H9 (cell line): ENCODE measurements around the gene RERE. TPM values are rescaled to one million over a fixed set of nuclear protein-coding genes. Genes with fewer than 3 reads are reported as not detected.

ENCODE experiments used
- DNase-seq: peaks from one replicate; pipeline ENCODE4 v3.0.0-alpha.2; 2017
- H2AFZ ChIP-seq: one replicate; pipeline ENCODE4 v1.6.1; 2013; ENCODE audit warnings: mild to moderate bottlenecking, low read length, control low read depth, moderate library complexity
- H2AK5ac ChIP-seq: 2 replicates; pipeline ENCODE4 v1.6.1; 2013; ENCODE audit warnings: low read length, control low read depth, mixed read lengths; ENCODE audit not compliant: insufficient read length
- H2BK120ac ChIP-seq: one replicate; pipeline ENCODE4 v1.6.1; 2013; ENCODE audit warnings: low read depth, mild to moderate bottlenecking, low read length, control low read depth, inconsistent platforms; ENCODE audit not compliant: poor library complexity, severe bottlenecking
- H2BK12ac ChIP-seq: 2 replicates; pipeline ENCODE4 v1.6.1; 2013; ENCODE audit warnings: low read length, control low read depth, mixed read lengths, low read depth; ENCODE audit not compliant: insufficient read length
- H2BK15ac ChIP-seq: 2 replicates; pipeline ENCODE4 v1.6.1; 2013; ENCODE audit warnings: low read depth, low read length, control low read depth
- H2BK20ac ChIP-seq: one replicate; pipeline ENCODE4 v1.6.1; 2013; ENCODE audit warnings: low read depth, mild to moderate bottlenecking, low read length, control low read depth, inconsistent platforms; ENCODE audit not compliant: poor library complexity, severe bottlenecking
- H2BK5ac ChIP-seq: 2 replicates; pipeline ENCODE4 v1.6.1; 2013; ENCODE audit warnings: low read length, control low read depth, mixed read lengths; ENCODE audit not compliant: insufficient read length
- H3K14ac ChIP-seq: 2 replicates; pipeline ENCODE4 v1.6.1; 2013; ENCODE audit warnings: low read length, control low read depth; ENCODE audit not compliant: insufficient read depth
- H3K18ac ChIP-seq: 2 replicates; pipeline ENCODE4 v1.6.1; 2013; ENCODE audit warnings: low read depth, mild to moderate bottlenecking, mixed read lengths, low read length, control low read depth; ENCODE audit not compliant: insufficient read length
- H3K23ac ChIP-seq: 2 replicates; pipeline ENCODE4 v1.6.1; 2013; ENCODE audit warnings: low read length, control low read depth, mixed read lengths, low read depth; ENCODE audit not compliant: insufficient read length
- H3K23me2 ChIP-seq: 2 replicates; pipeline ENCODE4 v1.6.1; 2013; ENCODE audit warnings: low read depth, mild to moderate bottlenecking, mixed read lengths, low read length, control low read depth; ENCODE audit not compliant: insufficient read length, poor library complexity, severe bottlenecking
- H3K27ac ChIP-seq: 2 replicates; pipeline ENCODE4 v1.5.1; 2013; ENCODE audit warnings: low read length, control low read depth, mixed read lengths, low read depth; ENCODE audit not compliant: insufficient read length
- H3K27me3 ChIP-seq: 2 replicates; pipeline ENCODE4 v1.6.1; 2013; ENCODE audit warnings: low read length, control low read depth, inconsistent platforms; ENCODE audit not compliant: insufficient read depth
- H3K4ac ChIP-seq: 2 replicates; pipeline ENCODE4 v1.6.1; 2013; ENCODE audit warnings: low read depth, mild to moderate bottlenecking, control low read depth, inconsistent platforms, low read length, moderate library complexity
- H3K4me1 ChIP-seq: 2 replicates; pipeline ENCODE4 v1.6.1; 2013; ENCODE audit warnings: low read length, control low read depth, inconsistent platforms; ENCODE audit not compliant: insufficient read depth
- H3K4me2 ChIP-seq: 2 replicates; pipeline ENCODE4 v1.6.1; 2013; ENCODE audit warnings: low read length, control low read depth, mixed read lengths; ENCODE audit not compliant: insufficient read length, insufficient read depth
- H3K56ac ChIP-seq: 2 replicates; pipeline ENCODE4 v1.6.1; 2013; ENCODE audit warnings: low read depth, mild to moderate bottlenecking, mixed read lengths, low read length, control low read depth; ENCODE audit not compliant: insufficient read length
- H3K79me1 ChIP-seq: 2 replicates; pipeline ENCODE4 v1.6.1; 2013; ENCODE audit warnings: low read depth, mild to moderate bottlenecking, moderate library complexity, low read length, control low read depth, inconsistent platforms; ENCODE audit not compliant: insufficient read depth, poor library complexity, severe bottlenecking
- H3K79me2 ChIP-seq: 2 replicates; pipeline ENCODE4 v1.6.1; 2013; ENCODE audit warnings: low read length, control low read depth, inconsistent platforms; ENCODE audit not compliant: insufficient read depth
- H3K9ac ChIP-seq: 2 replicates; pipeline ENCODE4 v1.6.1; 2013; ENCODE audit warnings: low read length, control low read depth, mixed read lengths; ENCODE audit not compliant: insufficient read length; ENCODE audit errors: extremely low read depth
- H3K9me3 ChIP-seq: one replicate; pipeline ENCODE4 v1.6.1; 2013; ENCODE audit warnings: low read depth, low read length, inconsistent platforms; ENCODE audit not compliant: control insufficient read depth
- H3T11ph ChIP-seq: one replicate; pipeline ENCODE4 v1.6.1; 2013; ENCODE audit warnings: mild to moderate bottlenecking, low read length, control low read depth, inconsistent platforms
- H4K20me1 ChIP-seq: one replicate; pipeline ENCODE4 v1.6.1; 2013; ENCODE audit not compliant: control insufficient read depth, insufficient read length, insufficient read depth
- H4K5ac ChIP-seq: 2 replicates; pipeline ENCODE4 v1.6.1; 2013; ENCODE audit warnings: low read depth, mild to moderate bottlenecking, mixed read lengths, low read length, control low read depth; ENCODE audit not compliant: insufficient read length
- H4K8ac ChIP-seq: replicated peaks from 2 replicates; pipeline ENCODE4 v1.6.1; 2013; ENCODE audit warnings: low read length, control low read depth, mixed read lengths, low read depth; ENCODE audit not compliant: insufficient read length
- H4K91ac ChIP-seq: 2 replicates; pipeline ENCODE4 v1.6.1; 2013; ENCODE audit warnings: low read depth, mild to moderate bottlenecking, moderate library complexity, mixed read lengths, low read length, control low read depth; ENCODE audit not compliant: insufficient read length
- H3K27ac Mint-ChIP-seq, 3 experiments: 2 replicates in 2 of 3; 3 replicates in 1 of 3; pipeline ENCODE4 v1.8.0; 2020 to 2021; ENCODE audit warnings: mixed read lengths in 3 of 3, mild to moderate bottlenecking in 1 of 3, moderate library complexity in 1 of 3
- H3K27me3 Mint-ChIP-seq: 2 replicates; pipeline ENCODE4 v1.8.0; 2021; ENCODE audit warnings: low read depth, mild to moderate bottlenecking, moderate library complexity, mixed read lengths
- H3K36me3 Mint-ChIP-seq, 3 experiments: 2 replicates in 2 of 3; 3 replicates in 1 of 3; pipeline ENCODE4 v1.8.0; 2020 to 2021; ENCODE audit warnings: low read depth in 3 of 3, mixed read lengths in 3 of 3; ENCODE audit not compliant: insufficient read depth in 1 of 3
- H3K4me1 Mint-ChIP-seq, 2 experiments: 2 replicates each; pipeline ENCODE4 v1.8.0; 2020; ENCODE audit warnings: mixed read lengths in 2 of 2
- H3K4me3 Mint-ChIP-seq, 2 experiments: 2 replicates in 1 of 2; 3 replicates in 1 of 2; pipeline ENCODE4 v1.8.0; 2020 to 2021; ENCODE audit warnings: mild to moderate bottlenecking in 2 of 2, mixed read lengths in 2 of 2, moderate library complexity in 1 of 2
- H3K9me3 Mint-ChIP-seq, 2 experiments: 2 replicates in 1 of 2; 3 replicates in 1 of 2; pipeline ENCODE4 v1.8.0; 2020; ENCODE audit warnings: mild to moderate bottlenecking in 2 of 2, mixed read lengths in 2 of 2, moderate library complexity in 1 of 2
- total RNA-seq: library from RNA; stranded (reverse); gene quantifications from 2 replicates; pipeline ENCODE4 v1.2.1, GENCODE V29; 2021
- TF ChIP-seq, protein P1 (sequence below): fragments of 200-600 bp; sonication (generic); conservative IDR thresholded peaks from 3 replicates; pipeline ENCODE4 v1.8.0; 2021; ENCODE audit warnings: antibody characterized with exemption, mild to moderate bottlenecking

Gene RERE
- total RNA-seq, 1 experiment from 2014 or later, result 103 TPM

DNA sequence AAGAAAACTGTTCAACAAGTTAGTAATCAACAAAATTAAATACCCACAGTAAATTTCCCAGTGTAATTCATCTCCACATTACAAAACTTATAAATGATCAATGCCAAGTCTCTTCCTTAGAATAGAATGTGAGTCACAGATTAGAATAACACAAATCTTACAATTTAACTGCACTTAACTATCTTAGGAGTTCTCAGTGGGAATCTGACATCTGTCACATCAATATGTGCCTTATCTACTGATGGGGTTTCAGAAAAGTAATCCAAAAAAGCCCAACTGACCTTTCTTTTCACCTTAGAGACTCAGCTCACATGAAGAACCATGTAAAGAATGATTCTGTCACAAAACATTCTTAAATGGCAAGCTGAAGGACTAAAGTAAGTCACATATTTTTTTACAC, 141.4 kb downstream of the RERE start:
- H3K23me2 ChIP-seq, result no peaks in the 10 kb centered on the region
- H4K5ac ChIP-seq, result no peak overlapping the region
- Mint-ChIP-seq H3K4me1 (peaks cover 33 to 40% of the 10 kb centered on the region in 2 experiments), H3K27ac (no peak overlapping the region), H3K27me3 (no peaks in the 10 kb centered on the region), H3K4me3 (no peak overlapping the region), H3K9me3 (no peaks in the 10 kb centered on the region), H3K36me3 (no peaks in the 10 kb centered on the region; a peak in 1 of 7 replicates)
- no peak overlapping the region for H2BK20ac ChIP-seq
- no peak overlapping the region for H2BK120ac ChIP-seq
- H4K91ac ChIP-seq, result no peak overlapping the region
- no peak overlapping the region for H3K23ac ChIP-seq
- TF ChIP-seq, protein P1, sequence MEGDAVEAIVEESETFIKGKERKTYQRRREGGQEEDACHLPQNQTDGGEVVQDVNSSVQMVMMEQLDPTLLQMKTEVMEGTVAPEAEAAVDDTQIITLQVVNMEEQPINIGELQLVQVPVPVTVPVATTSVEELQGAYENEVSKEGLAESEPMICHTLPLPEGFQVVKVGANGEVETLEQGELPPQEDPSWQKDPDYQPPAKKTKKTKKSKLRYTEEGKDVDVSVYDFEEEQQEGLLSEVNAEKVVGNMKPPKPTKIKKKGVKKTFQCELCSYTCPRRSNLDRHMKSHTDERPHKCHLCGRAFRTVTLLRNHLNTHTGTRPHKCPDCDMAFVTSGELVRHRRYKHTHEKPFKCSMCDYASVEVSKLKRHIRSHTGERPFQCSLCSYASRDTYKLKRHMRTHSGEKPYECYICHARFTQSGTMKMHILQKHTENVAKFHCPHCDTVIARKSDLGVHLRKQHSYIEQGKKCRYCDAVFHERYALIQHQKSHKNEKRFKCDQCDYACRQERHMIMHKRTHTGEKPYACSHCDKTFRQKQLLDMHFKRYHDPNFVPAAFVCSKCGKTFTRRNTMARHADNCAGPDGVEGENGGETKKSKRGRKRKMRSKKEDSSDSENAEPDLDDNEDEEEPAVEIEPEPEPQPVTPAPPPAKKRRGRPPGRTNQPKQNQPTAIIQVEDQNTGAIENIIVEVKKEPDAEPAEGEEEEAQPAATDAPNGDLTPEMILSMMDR, result no peak
- no peak overlapping the region for H2BK12ac ChIP-seq
- no peak overlapping the region for H2BK5ac ChIP-seq
- H4K20me1 ChIP-seq, result no peaks in the 10 kb centered on the region
- no peak overlapping the region for H3K4me2 ChIP-seq
- H3K18ac ChIP-seq, result no peak overlapping the region
- H3K9me3 ChIP-seq, result no peaks in the 10 kb centered on the region
- H3K4me1 ChIP-seq, result peaks cover 6% of the 10 kb centered on the region; the same call in 1 of the 2 replicates
- H3K79me1 ChIP-seq, result peaks cover 11% of the 10 kb centered on the region
- H3K27me3 ChIP-seq, result no peaks in the 10 kb centered on the region
- no peak overlapping the region for H3K27ac ChIP-seq
- H4K8ac ChIP-seq, result no peak overlapping the region
- no peak overlapping the region for H3K14ac ChIP-seq
- H3T11ph ChIP-seq, result no peak overlapping the region
- no peak overlapping the region for H2AK5ac ChIP-seq
- no peak for DNase-seq
- H3K4ac ChIP-seq, result no peak overlapping the region
- no peak overlapping the region for H3K56ac ChIP-seq
- no peak overlapping the region for H2BK15ac ChIP-seq
- H3K9ac ChIP-seq, result no peak overlapping the region
- no peak overlapping the region for H2AFZ ChIP-seq
- peaks cover 54% of the 10 kb centered on the region for H3K79me2 ChIP-seq
